A549 (cell line): Measurements from ENCODE around the gene GSS. TPM values are rescaled to one million over a fixed set of nuclear protein-coding genes. Genes with fewer than 3 reads are reported as not detected.

ENCODE experiments used
- ATAC-seq, 2 experiments: fragments of 200-7000 bp in 1 of 2; fragments of >200 bp in 1 of 2; cut with Nextera tagmentation in 1 of 2; cut with Tn5 transposase in 1 of 2; 3 replicates each; pipeline versions ENCODE4 v1.8.0 to v1.9.1; 2018 to 2020; ENCODE audit warnings: mild to moderate bottlenecking in 1 of 2, moderate library complexity in 1 of 2
- CTCF ChIA-PET: fragments of 300-600 bp; sonication (Branson Sonifier 250); formaldehyde crosslinking; extraction: SDS; loops from one replicate; lab custom pipeline; 2021; ENCODE audit warnings: antibody characterized with exemption, inconsistent platforms; lab: Yijun Ruan, JAX
- POLR2A ChIA-PET: fragments of 350-600 bp; formaldehyde crosslinking; extraction: SDS; loops from one replicate; lab custom pipeline; 2021; ENCODE audit warnings: antibody characterized with exemption, inconsistent platforms; lab: Yijun Ruan, JAX
- DNase-seq, 2 experiments: peaks; one replicate each; pipeline versions ENCODE4 v3.0.0 to v3.0.0-alpha.2; 2011 to 2016; ENCODE audit warnings: low read depth in 1 of 2, low spot score in 1 of 2
- FAIRE-seq: peaks from 2 replicates; lab custom pipeline; 2011; peaks lifted over from hg19 to GRCh38; lab: Jason Lieb, UNC
- H3K27ac ChIP-seq, 2 experiments: fragments of >200 bp; sonication (Bioruptor Twin); formaldehyde crosslinking; 3 replicates each; pipeline ENCODE4 v1.5.1; 2016 to 2017
- H3K4me1 ChIP-seq: fragments of >200 bp; sonication (Bioruptor Twin); formaldehyde crosslinking; 3 replicates; pipeline ENCODE4 v1.6.1; 2016
- H3K4me2 ChIP-seq: fragments of >200 bp; sonication (Bioruptor Twin); formaldehyde crosslinking; 3 replicates; pipeline ENCODE4 v1.6.1; 2016
- H3K4me3 ChIP-seq: fragments of >200 bp; sonication (Bioruptor Twin); formaldehyde crosslinking; 3 replicates; pipeline ENCODE4 v1.5.1; 2016
- H3K9me3 ChIP-seq: fragments of >200 bp; sonication (Bioruptor Twin); formaldehyde crosslinking; 3 replicates; pipeline ENCODE4 v1.6.1; 2016
- BCL3 ChIP-seq: fragments of >200 bp; sonication (Bioruptor Twin); formaldehyde crosslinking; IDR thresholded peaks from 3 replicates; pipeline ENCODE4 v1.6.1; 2016
- CBX2 ChIP-seq: fragments of 200-600 bp; sonication (generic); IDR thresholded peaks from 2 replicates; pipeline ENCODE4 v1.6.1; 2016; ENCODE audit warnings: low read depth, mild to moderate bottlenecking, borderline replicate concordance
- CHD4 ChIP-seq: fragments of 200-600 bp; sonication (generic); IDR thresholded peaks from 2 replicates; pipeline ENCODE4 v1.6.1; 2016; ENCODE audit warnings: antibody characterized with exemption, mild to moderate bottlenecking, borderline replicate concordance
- E2F6 ChIP-seq: IDR thresholded peaks from 2 replicates; pipeline ENCODE4 v1.6.1; 2012; ENCODE audit warnings: low read depth, borderline replicate concordance
- EHF ChIP-seq: fragments of 250-450 bp; sonication (Bioruptor Pico); IDR thresholded peaks from 2 replicates; pipeline ENCODE4 v1.5.0; 2020; ENCODE audit warnings: mild to moderate bottlenecking
- ELK1 ChIP-seq: fragments of 150-350 bp; IDR thresholded peaks from 2 replicates; pipeline ENCODE4 v1.6.1; 2014; ENCODE audit warnings: low read depth, mild to moderate bottlenecking, low read length
- EP300 ChIP-seq, 2 experiments: fragments of >200 bp; sonication (Bioruptor Twin); formaldehyde crosslinking; IDR thresholded peaks; 2 replicates in 1 of 2; 3 replicates in 1 of 2; pipeline ENCODE4 v1.6.1; 2016 to 2017
- FOSB ChIP-seq: fragments of 250-450 bp; sonication (Bioruptor Pico); IDR thresholded peaks from 2 replicates; pipeline ENCODE4 v1.5.0; 2020; ENCODE audit warnings: mild to moderate bottlenecking, moderate library complexity
- FOSL2 ChIP-seq, 2 experiments: fragments of 450-650 bp in 1 of 2; fragments of >200 bp in 1 of 2; sonication (Bioruptor Twin) in 1 of 2; formaldehyde crosslinking; IDR thresholded peaks; 2 replicates each; pipeline versions ENCODE4 v1.5.0 to v1.6.1; 2016 to 2020; ENCODE audit warnings: mild to moderate bottlenecking in 1 of 2, moderate library complexity in 1 of 2
- FOXS1 ChIP-seq: fragments of 250-450 bp; sonication (Bioruptor Pico); IDR thresholded peaks from 2 replicates; pipeline ENCODE4 v1.5.0; 2020; ENCODE audit warnings: mild to moderate bottlenecking, moderate library complexity
- HES2 ChIP-seq: fragments of >200 bp; sonication (Bioruptor Twin); formaldehyde crosslinking; IDR thresholded peaks from 2 replicates; pipeline ENCODE4 v1.6.1; 2016
- HEYL ChIP-seq: fragments of 250-450 bp; sonication (Bioruptor Pico); IDR thresholded peaks from 2 replicates; pipeline ENCODE4 v1.8.0; 2021; ENCODE audit warnings: mild to moderate bottlenecking, moderate library complexity
- HMGXB4 ChIP-seq: fragments of 250-450 bp; sonication (Bioruptor Pico); IDR thresholded peaks from 2 replicates; pipeline ENCODE4 v1.5.0; 2021; ENCODE audit warnings: mild to moderate bottlenecking, moderate library complexity, borderline replicate concordance
- HOXA7 ChIP-seq: fragments of 250-450 bp; sonication (Bioruptor Pico); IDR thresholded peaks from 2 replicates; pipeline ENCODE4 v1.5.0; 2020; ENCODE audit warnings: mild to moderate bottlenecking, moderate library complexity
- HOXB5 ChIP-seq: fragments of 250-450 bp; sonication (Bioruptor Pico); IDR thresholded peaks from 2 replicates; pipeline ENCODE4 v1.5.0; 2020; ENCODE audit warnings: mild to moderate bottlenecking, moderate library complexity
- JUN ChIP-seq, 2 experiments: fragments of >200 bp; sonication (Bioruptor Twin); formaldehyde crosslinking; IDR thresholded peaks; 2 replicates in 1 of 2; 3 replicates in 1 of 2; pipeline ENCODE4 v1.6.1; 2016 to 2017
- JUNB ChIP-seq: fragments of >200 bp; sonication (Bioruptor Twin); formaldehyde crosslinking; IDR thresholded peaks from 2 replicates; pipeline ENCODE4 v1.6.1; 2016
- MAZ ChIP-seq: fragments of 150-350 bp; IDR thresholded peaks from 2 replicates; pipeline ENCODE4 v1.6.1; 2014; ENCODE audit warnings: antibody characterized with exemption, low read depth, low read length, borderline replicate concordance
- POLR2A ChIP-seq: IDR thresholded peaks from 2 replicates; pipeline ENCODE4 v1.6.1; 2012; ENCODE audit warnings: mild to moderate bottlenecking, low read length
- RNF2 ChIP-seq: fragments of 200-600 bp; sonication (generic); IDR thresholded peaks from 2 replicates; pipeline ENCODE4 v1.6.1; 2016; ENCODE audit warnings: low read depth, mild to moderate bottlenecking, antibody characterized with exemption, moderate library complexity, borderline replicate concordance
- SMC3 ChIP-seq: fragments of >200 bp; sonication (Bioruptor Twin); formaldehyde crosslinking; IDR thresholded peaks from 3 replicates; pipeline ENCODE4 v1.6.1; 2018; ENCODE audit warnings: inconsistent platforms
- SREBF2 ChIP-seq: fragments of 450-650 bp; IDR thresholded peaks from 2 replicates; pipeline ENCODE4 v1.6.1; 2014; ENCODE audit warnings: mild to moderate bottlenecking, moderate library complexity
- USF2 ChIP-seq: fragments of 450-650 bp; IDR thresholded peaks from 2 replicates; pipeline ENCODE4 v1.6.1; 2014; ENCODE audit warnings: antibody characterized with exemption
- ZFP36 ChIP-seq: fragments of 450-650 bp; IDR thresholded peaks from 2 replicates; pipeline ENCODE4 v1.6.1; 2014; ENCODE audit warnings: borderline replicate concordance; ENCODE audit not compliant: partially characterized antibody
- WGBS: methylation state at CpG from one replicate; pipeline ENCODE4 v1.1.6; 2017; ENCODE audit errors: missing lambda C conversion rate; 5-methylcytosine and 5-hydroxymethylcytosine counted together
- polyA plus RNA-seq, 4 experiments: library from polyadenylated mRNA; depleted of rRNA in 3 of 4; stranded (reverse); fragments of >200 nt; fragmentation: RNase III in 1 of 4; extraction: RNeasy Plus Mini Kit Qiagen cat#74134 plus additional on column Dnase treatment in 1 of 4; gene quantifications; 2 replicates in 3 of 4; 3 replicates in 1 of 4; pipeline ENCODE4 v1.2.3, GENCODE V29; 2011 to 2017

The GSS gene
- polyA plus RNA-seq, 2 of the 4 experiments (the other 2 are of a cell fraction) = 57.1 to 92.4 TPM

DNA sequence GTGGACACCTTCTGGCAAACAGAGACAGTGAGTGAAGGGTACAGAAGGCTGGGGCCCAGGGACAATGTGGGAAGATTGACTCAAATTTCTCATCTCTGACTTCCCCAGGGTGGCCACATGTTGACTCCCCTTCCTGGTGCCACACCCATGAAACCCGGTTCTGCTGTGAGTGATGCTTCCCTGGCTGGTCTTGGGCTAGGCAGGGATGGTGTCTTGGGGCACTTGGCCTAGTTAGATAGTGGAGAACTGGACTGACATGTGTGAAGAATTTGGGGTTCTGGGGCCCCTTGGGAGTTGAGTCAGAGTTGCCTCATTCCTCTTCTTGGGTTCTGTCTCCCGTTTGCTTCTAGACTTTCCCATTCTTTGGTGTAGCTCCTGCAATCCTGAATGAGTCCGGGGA is 34.2 kb downstream of the GSS start:
- no peak overlapping the region for H3K4me3 ChIP-seq
- TF ChIP-seq BCL3 (no peak), EHF (CRISPR knock-in tag) (no peak), RNF2 (no peak), MAZ (no peak), USF2 (no peak), POLR2A (no peak), ZFP36 (no peak), FOXS1 (CRISPR knock-in tag) (no peak), SREBF2 (no peak), CBX2 (no peak), JUNB (no peak), CHD4 (no peak), FOSB (CRISPR knock-in tag) (no peak), HOXA7 (CRISPR knock-in tag) (no peak), HEYL (no peak)
- TF ChIP-seq, all 56 proteins: peak for 0
- Histone ChIP-seq H3K27ac (peak overlapping the region in 1 of 2 experiments; percentile 73; a peak in 2 of 6 replicates), H3K9me3 (peaks cover 8% of the 10 kb centered on the region; the same call in 2 of the 3 replicates), H3K4me2 (no peak overlapping the region), H3K4me1 (peaks cover 16% of the 10 kb centered on the region)
- DNase-seq (no peak), FAIRE-seq (no peak), ATAC-seq (no peak)
- POLR2A ChIA-PET = no interaction called here
- 73% methylated on average over 3 of the region's 3 CpGs for WGBS
- CTCF ChIA-PET = interaction anchor here (1.1 kb wide), 1 partner anchor 21 kb away, joined by 3 read pairs; no protein-coding TSS in a partner anchor

DNA sequence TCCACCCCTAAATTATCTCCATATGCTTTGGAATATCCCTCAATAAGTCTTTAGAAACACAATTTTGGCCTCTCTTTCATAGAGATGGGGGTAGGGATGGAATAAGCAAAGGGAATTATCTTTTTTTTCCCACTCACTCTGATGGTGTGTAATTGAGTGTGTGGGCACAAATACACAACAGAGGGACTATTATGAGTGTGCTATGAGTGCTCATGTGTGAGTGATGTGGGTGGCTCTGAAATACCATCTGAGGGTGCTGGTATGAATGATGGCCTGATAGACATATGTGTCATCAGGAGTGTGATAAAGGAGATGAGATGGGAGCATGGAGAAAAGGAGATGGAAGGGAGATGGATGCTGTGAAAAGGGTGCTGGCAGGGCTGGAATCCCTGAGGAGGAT is 35.6 kb downstream of the GSS start:
- Histone ChIP-seq H3K9me3 (peaks cover 8% of the 10 kb centered on the region; the same call in 2 of the 3 replicates), H3K27ac (no peak overlapping the region), H3K4me2 (no peak overlapping the region), H3K4me1 (peaks cover 16% of the 10 kb centered on the region), H3K4me3 (no peak overlapping the region)
- FAIRE-seq = no peak
- ChIA-PET POLR2A (no interaction called here), CTCF (interaction anchor here (0.6 to 1.3 kb wide), 3 partner anchors 46 to 1218 kb away, joined by 3 to 4 read pairs (median 3); no protein-coding TSS in a partner anchor)
- ATAC-seq = no peak
- DNase-seq = no peak
- TF ChIP-seq FOXS1 (CRISPR knock-in tag) (no peak), EP300 (IDR thresholded peaks at IDR 0.05) (no peak), E2F6 (no peak), FOSL2 (IDR thresholded peaks at IDR 0.05) (no peak), FOSL2 (CRISPR knock-in tag; IDR thresholded peaks at IDR 0.05) (no peak), HOXB5 (CRISPR knock-in tag) (no peak), ELK1 (no peak)

DNA sequence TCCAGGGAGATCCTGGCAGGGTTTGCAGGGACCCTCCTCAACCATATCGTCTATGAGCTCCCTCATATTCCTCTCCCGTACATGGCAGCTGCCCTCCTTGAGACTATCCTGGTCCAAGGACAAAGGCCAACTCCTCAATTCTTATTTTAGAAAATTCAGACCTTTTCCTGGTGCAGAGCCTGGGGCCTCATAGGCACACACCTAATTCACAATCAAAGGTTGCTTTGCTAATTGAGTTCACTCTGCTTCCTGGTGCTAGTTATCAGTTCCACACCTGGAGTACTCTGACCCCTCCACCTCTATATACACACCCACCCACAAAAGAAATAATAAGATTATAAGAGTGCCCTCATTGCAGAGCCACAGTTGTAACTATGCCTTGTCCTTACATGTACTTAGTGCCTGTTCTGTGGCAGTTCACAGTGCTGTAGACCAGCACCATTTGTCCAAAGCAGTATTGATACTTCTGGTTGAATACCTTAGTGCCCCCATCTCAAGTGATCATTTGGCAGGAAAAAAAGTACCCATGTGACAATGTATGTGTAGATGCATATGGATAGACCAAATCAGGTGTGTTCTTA is 38.7 kb downstream of the GSS start:
- DNase-seq (no peak), FAIRE-seq (no peak), ATAC-seq (no peak)
- H3K4me2 ChIP-seq = no peak overlapping the region
- peaks cover under 1% of the 10 kb centered on the region for H3K4me1 ChIP-seq
- POLR2A ChIA-PET = no interaction called here
- H3K27ac ChIP-seq = no peak overlapping the region
- no peak for TF ChIP-seq HMGXB4 (CRISPR knock-in tag)
- TF ChIP-seq HEYL = no peak
- no peak for TF ChIP-seq HES2
- TF ChIP-seq SREBF2 = no peak
- no peak for TF ChIP-seq JUN (IDR thresholded peaks at IDR 0.05)
- no peak for TF ChIP-seq EHF (CRISPR knock-in tag)
- TF ChIP-seq JUNB = no peak
- no peak for TF ChIP-seq SMC3
- CTCF ChIA-PET = no interaction called here
- no peak overlapping the region for H3K4me3 ChIP-seq
- WGBS = 87% methylated on average over 2 of the region's 2 CpGs
- no peaks in the 10 kb centered on the region for H3K9me3 ChIP-seq
